ENCODE data around the gene PTEN. TPM values are rescaled to one million over a fixed set of nuclear protein-coding genes. Genes with fewer than 3 reads are reported as not detected.
"Not testable (repeated sequence)": the region's sequence is repeated elsewhere in the genome, so short reads cannot be mapped to it uniquely, and the experiment has no call there.

PTEN gene
- total RNA-seq, 3 donors from 2014 or later = 178 to 366 (median 186) TPM

DNA sequence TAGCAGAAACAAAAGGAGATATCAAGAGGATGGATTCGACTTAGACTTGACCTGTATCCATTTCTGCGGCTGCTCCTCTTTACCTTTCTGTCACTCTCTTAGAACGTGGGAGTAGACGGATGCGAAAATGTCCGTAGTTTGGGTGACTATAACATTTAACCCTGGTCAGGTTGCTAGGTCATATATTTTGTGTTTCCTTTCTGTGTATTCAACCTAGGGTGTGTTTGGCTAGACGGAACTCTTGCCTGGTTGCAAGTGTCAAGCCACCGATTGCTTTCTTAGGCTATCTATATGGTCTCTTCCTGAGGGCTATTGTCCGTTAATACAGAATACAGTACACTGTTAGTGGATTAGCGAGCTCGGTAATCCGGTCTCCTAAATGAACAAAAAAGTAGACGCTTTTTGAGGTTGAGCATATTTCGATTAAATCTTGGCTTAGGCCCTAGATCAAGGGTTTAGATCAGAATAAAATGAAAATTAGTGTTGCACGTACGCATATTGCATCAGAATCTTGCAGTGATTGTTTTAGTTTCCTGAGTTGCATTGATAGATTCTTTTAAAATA lies 1.2 kb downstream of the PTEN start:
- Histone ChIP-seq H3K27ac (peak overlapping the region; percentile 95 to 98), H3K36me3 (no peaks in the 10 kb centered on the region), H3K4me1 (peaks cover 0 to 19% of the 10 kb centered on the region in 2 donors), H3K4me3 (peak overlapping the region; percentile 72 to 91 (median 73)), H3K9me3 (no peaks in the 10 kb centered on the region), H3K27me3 (no peaks in the 10 kb centered on the region)
- DNase-seq (ENCODE audit: low spot score in 2 of 2) = no peak
- intact Hi-C loops (cut with DNase I; ENCODE audit: low total_unique reads) = no loop called here
- TF ChIP-seq POLR2A (IDR thresholded peaks at IDR 0.05) (no peak), POLR2AphosphoS5 (IDR thresholded peaks at IDR 0.05) (no peak)
- TF ChIP-seq, protein P1, sequence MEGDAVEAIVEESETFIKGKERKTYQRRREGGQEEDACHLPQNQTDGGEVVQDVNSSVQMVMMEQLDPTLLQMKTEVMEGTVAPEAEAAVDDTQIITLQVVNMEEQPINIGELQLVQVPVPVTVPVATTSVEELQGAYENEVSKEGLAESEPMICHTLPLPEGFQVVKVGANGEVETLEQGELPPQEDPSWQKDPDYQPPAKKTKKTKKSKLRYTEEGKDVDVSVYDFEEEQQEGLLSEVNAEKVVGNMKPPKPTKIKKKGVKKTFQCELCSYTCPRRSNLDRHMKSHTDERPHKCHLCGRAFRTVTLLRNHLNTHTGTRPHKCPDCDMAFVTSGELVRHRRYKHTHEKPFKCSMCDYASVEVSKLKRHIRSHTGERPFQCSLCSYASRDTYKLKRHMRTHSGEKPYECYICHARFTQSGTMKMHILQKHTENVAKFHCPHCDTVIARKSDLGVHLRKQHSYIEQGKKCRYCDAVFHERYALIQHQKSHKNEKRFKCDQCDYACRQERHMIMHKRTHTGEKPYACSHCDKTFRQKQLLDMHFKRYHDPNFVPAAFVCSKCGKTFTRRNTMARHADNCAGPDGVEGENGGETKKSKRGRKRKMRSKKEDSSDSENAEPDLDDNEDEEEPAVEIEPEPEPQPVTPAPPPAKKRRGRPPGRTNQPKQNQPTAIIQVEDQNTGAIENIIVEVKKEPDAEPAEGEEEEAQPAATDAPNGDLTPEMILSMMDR (IDR thresholded peaks at IDR 0.05) = no peak

DNA sequence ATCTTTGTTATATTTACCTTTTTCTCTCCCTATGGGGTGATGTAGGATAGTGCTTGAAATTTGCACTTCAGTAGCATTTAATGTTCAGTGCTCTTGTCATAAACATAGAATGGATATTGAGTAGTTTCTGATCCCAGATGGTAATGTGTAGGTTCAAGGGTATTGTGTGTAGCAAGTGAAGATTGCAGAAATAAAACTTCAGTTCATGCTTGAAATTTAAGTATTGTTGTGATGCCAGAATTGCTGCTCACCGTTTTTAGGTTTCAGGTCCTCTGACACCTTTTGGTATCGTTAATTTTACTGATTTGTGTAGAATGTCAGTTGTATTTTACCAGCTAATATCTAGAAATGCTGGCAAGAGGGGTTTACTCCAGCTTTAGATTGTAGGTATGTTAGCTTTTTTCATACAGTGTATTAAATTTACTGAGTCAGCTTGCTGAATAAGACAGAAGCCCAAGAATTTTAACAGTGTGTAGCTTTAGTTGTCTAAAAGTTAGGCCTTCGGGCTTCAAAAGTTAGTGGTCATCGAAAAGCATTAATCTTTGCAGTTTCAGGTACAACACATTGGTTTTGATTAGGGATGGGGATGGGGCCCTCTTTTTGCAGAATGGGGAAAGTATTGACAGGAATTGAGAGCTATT lies 1.9 kb downstream of the PTEN start:
- Histone ChIP-seq H3K4me3 (peak overlapping the region; percentile 72 to 91 (median 73)), H3K27ac (peak overlapping the region; percentile 95 to 98), H3K4me1 (peaks cover 0 to 17% of the 10 kb centered on the region in 2 donors), H3K9me3 (no peaks in the 10 kb centered on the region), H3K27me3 (no peaks in the 10 kb centered on the region), H3K36me3 (no peaks in the 10 kb centered on the region)
- TF ChIP-seq POLR2AphosphoS5 (IDR thresholded peaks at IDR 0.05) = no peak
- no peak for TF ChIP-seq POLR2A (IDR thresholded peaks at IDR 0.05)
- TF ChIP-seq, protein P1 (IDR thresholded peaks at IDR 0.05) = no peak
- intact Hi-C loops (cut with DNase I; ENCODE audit: low total_unique reads) = no loop called here
- no peak for DNase-seq (ENCODE audit: low spot score in 2 of 2)

DNA sequence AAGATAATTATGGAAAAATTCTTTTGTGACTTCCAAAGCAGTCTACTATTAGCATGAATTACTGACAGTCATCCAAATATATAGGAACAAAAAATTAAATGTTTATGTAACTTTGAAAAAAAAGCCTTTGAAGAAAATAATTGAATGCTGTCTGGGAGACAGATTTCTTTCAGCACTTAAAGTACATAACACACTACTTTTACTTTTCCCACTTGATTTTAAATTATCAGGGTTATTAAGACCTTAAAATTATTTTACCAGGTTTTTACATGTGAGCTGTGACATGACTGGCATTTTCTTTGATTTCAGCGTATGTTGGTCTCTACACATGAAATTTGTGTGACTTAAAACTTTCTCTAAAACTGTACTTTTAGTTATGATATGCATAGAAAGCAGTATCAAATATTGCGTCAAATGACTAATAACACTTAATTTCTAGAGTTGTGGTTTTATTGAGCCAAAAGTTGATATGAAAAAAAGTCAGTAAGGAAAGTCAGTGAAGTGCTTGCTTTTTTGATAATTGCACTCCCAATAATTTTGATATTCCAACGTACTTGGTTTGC lies 3.1 kb downstream of the PTEN start:
- TF ChIP-seq, protein P1 (IDR thresholded peaks at IDR 0.05) = no peak
- TF ChIP-seq POLR2AphosphoS5 (IDR thresholded peaks at IDR 0.05) (no peak), POLR2A (IDR thresholded peaks at IDR 0.05) (no peak)
- Histone ChIP-seq H3K36me3 (no peaks in the 10 kb centered on the region), H3K27ac (peak overlapping the region; percentile 13 to 98), H3K9me3 (no peaks in the 10 kb centered on the region), H3K27me3 (no peaks in the 10 kb centered on the region), H3K4me1 (peaks cover 0 to 7% of the 10 kb centered on the region in 2 donors), H3K4me3 (peak overlapping the region; percentile 72 to 91 (median 73))
- DNase-seq (ENCODE audit: low spot score in 2 of 2) = no peak
- intact Hi-C loops (cut with DNase I; ENCODE audit: low total_unique reads) = no loop called here

DNA sequence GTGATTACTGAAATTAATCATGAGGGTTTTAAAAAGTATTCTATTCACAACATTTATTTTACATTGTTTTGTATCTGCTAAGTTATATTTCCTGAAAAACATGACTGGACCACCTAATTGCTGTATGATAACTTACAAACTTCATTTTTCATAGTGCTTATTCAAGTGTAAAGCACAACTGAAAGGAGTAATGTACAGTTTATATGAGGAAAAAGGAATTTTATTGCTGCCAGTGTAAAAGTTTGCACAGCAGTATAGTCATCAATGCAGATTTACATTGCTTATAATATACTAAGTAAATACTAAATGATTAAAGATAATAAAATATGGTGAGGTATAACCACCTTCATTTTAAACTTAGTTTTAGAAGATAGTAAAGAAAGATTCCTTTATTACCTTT lies 4.0 kb downstream of the PTEN start:
- H3K27me3 ChIP-seq = no peaks in the 10 kb centered on the region
- no peaks in the 10 kb centered on the region for H3K9me3 ChIP-seq
- no peak for DNase-seq (ENCODE audit: low spot score in 2 of 2)
- TF ChIP-seq POLR2A (IDR thresholded peaks at IDR 0.05) (no peak), POLR2AphosphoS5 (IDR thresholded peaks at IDR 0.05) (no peak)
- TF ChIP-seq, protein P1 (IDR thresholded peaks at IDR 0.05) = no peak
- H3K4me3 ChIP-seq = peak overlapping the region; percentile 72 to 91 (median 73)
- H3K27ac ChIP-seq = peak overlapping the region; percentile 13 to 98
- H3K4me1 ChIP-seq = peaks cover 0 to 7% of the 10 kb centered on the region in 2 donors
- intact Hi-C loops (cut with DNase I; ENCODE audit: low total_unique reads) = no loop called here
- no peaks in the 10 kb centered on the region for H3K36me3 ChIP-seq

DNA sequence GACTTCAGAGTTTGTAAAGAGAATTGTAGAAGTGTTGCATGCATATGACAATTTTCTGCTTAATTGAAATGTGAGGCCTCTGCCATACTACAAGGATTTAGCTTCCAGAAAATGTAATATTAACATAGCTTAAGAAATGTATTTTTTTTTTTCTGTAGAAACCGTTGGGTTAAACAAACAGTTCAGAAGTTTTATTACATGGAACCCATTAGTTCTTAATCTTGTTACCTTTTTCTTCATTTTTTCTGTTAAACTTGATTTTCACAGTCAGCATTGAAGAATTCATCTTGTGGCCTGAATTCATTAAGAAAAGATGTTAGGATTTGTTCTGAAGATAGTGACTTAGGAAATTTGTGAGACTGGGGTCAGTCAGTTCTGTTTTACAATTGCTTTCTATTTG lies 4.9 kb downstream of the PTEN start:
- Histone ChIP-seq H3K27me3 (no peaks in the 10 kb centered on the region), H3K9me3 (no peaks in the 10 kb centered on the region), H3K36me3 (no peaks in the 10 kb centered on the region), H3K4me1 (peaks cover 0 to 7% of the 10 kb centered on the region in 2 donors), H3K27ac (peak overlapping the region; percentile 32 to 98), H3K4me3 (peak overlapping the region; percentile 72 to 91 (median 73))
- intact Hi-C loops (cut with DNase I; ENCODE audit: low total_unique reads) = no loop called here
- TF ChIP-seq, protein P1 (IDR thresholded peaks at IDR 0.05) = no peak
- no peak for TF ChIP-seq POLR2A (IDR thresholded peaks at IDR 0.05)
- no peak for TF ChIP-seq POLR2AphosphoS5 (IDR thresholded peaks at IDR 0.05)
- DNase-seq (ENCODE audit: low spot score in 2 of 2) = no peak

DNA sequence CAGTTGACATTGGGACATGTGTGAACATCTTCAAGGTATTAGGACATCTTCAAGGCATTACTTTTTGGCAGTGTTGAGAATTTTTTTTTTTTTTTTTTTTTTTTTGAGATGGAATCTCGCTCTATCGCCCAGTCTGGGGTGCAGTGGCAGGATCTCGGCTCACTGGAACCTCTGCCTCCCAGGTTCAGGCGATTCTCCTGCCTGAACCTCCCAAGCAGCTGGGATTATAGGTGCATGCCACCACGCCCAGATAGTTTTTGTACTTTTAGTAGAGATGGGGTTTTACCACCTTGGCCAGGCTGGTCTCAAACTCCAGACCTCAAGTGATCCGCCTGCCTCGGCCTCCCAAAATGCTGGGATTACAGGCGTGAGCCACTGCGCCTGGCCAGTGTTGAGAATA lies 5.7 kb downstream of the PTEN start:
- DNase-seq (ENCODE audit: low spot score in 2 of 2); intact Hi-C loops (cut with DNase I; ENCODE audit: low total_unique reads); H3K27me3 ChIP-seq; H3K4me1 ChIP-seq; H3K9me3 ChIP-seq; H3K36me3 ChIP-seq: not testable (repeated sequence)
- peak overlapping the region; percentile 72 to 91 (median 73) for H3K4me3 ChIP-seq
- H3K27ac ChIP-seq = peak overlapping the region; percentile 39 to 98

Measured in breast epithelium (tissue), 4 donors.